GM19372 (cell line): ENCODE measurements around the gene GPX7.

Experiments
- ATAC-seq: cut with Tn5 transposase; IDR thresholded peaks from one replicate; pipeline ENCODE4 v1.9.1; 2021; ENCODE audit warnings: mild to moderate bottlenecking, low read depth, moderate library complexity; ENCODE audit not compliant: unreplicated experiment

GPX7 gene

DNA sequence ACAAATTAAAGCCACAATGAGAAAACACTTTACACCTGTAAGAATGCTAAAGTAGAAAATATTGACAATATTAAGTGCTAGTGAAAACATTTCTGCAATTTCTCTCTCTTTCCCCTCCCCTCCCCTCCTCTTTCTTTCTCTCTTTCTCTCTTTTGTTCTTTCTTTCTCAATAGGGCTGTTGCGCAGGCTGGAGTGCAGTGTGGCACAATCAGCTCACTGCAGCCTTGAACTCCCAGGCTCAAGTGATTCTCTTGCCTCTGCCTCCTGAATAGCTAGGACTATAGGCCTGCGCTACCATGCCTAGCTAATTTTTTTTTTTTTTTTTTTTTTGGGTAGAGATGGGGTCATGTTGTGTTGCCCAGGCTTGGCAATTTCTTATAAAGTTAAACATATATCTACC lies 24.9 kb downstream of the GPX7 start:
- no peak for ATAC-seq

DNA sequence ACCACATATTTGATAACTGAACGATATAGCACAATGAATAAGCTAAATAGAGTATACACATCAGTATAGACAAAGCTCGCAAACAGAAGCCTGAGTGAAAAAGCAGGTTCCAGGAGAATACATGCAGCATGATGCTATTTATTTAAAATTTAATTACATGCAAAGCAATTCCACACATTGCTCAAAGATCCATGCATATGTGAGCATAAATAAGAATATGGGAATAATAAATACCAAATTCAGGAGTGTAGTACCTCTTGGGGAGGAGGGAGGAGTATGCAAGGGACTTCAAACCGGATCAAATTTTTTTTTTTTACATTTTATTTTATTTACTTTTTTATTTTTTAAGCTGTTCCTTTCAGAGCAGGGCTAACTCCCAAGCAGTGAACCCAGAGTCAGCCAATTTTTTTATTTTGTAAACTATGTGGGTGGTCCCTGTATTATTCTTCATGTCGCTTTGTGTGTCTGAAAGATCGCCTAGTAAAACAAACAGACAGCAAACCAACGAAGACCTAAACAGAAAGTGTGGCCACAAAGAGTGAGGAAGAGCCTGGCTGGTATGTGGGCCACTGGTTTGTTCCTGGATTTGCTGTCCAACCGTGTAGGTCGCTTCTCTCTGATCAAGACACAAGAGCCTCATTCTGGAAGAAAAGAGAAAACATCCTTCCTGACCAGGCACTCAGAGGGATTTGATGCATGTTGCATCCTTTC lies 26.6 kb downstream of the GPX7 start:
- no peak for ATAC-seq

DNA sequence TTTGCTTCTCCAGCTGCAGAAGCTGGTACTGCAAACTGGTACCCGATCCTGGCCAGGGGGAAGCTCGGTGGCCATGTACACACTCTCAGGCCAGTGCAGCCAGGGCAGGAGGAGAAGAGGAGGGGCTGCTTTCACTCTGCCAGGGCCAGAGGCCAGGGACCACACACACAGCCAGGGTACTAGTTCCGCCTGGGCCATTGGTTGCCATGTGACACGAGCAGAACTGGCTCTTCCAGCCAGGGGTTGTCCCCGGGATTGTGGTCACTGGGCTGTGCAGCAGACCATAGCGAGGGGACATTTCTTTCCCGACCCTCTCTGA lies 27.1 kb downstream of the GPX7 start:
- no peak for ATAC-seq

DNA sequence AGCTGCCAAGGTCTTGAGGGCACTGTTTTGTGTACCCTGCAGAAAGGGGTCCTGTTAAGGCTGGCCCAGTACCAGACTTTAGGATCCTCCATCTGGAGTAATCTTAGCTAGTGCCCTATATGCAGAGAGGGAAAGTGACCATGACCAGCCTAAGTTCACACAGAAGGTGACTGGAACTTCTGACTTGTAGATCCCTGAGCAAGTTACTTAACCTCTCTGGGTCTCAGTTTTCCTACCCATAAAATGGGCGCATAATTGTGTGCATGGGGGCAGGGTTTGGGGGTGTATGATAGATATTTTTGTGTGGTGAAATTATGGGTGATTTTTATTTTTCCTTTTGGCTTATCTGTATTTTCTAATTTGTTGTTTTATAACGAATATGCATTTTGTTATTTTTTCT lies 27.5 kb downstream of the GPX7 start:
- no peak for ATAC-seq

DNA sequence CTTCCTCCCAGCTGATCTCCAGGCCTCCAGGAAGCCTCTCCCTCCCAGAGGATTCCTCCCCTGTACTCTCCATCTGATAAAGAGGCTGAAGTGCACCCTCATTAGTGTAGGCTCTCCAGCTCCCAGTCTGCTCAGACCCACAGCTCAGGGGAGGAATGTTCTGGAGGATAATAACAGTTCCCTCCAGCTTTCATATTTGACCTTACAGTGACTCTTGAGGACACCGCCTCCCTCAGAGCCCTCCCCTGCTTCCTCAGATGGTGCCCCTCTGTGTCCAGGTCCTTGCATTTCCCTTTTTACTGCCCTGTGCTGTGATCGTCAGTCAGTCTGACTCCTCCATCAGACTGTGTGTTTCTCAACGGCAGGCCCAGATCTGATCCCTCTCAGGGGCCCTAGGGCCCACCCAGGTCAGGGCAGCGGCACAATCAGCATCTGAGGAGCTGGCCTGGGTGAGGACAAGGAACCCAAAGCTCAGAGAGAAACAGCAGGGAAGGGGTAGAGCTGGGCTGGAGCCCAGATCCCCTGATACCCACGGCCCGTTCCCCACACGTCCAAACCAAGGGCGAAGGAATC lies 29.7 kb downstream of the GPX7 start:
- ATAC-seq: no peak

DNA sequence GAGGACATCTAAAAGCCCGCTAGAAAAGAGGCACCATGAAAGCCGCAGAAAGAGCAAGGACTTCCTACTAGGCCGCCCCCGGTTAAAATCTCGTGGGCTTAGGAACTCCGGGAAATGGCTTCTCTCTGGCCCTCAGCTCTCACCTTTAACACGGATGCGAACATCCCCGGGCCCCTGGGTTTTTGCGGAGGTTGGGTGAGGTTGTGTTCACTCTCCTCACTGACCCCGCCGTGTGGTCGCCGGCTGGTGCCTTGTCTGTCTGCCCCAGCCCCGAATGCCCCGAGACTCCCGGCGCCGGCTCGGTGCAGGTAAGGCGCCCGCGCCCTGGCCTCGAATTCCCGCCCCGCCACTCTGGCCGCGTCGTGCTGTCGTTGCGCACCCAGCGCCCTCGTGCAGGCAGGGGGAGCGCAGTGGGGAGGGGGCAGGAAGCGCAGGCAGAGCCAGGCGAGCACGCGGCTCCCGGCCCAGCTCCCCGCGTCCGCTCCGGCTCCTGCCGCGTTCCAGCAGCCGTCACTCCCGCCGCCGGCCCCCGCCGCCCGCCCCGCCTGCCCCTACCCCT lies 30.6 kb downstream of the GPX7 start, which contains the start of gene SHISAL2A:
TSS of gene SHISAL2A (plus strand) at position 437 of the 559 bp plus-strand sequence. CDS start 326 bp downstream, outside the sequence.
- ATAC-seq: no peak

DNA sequence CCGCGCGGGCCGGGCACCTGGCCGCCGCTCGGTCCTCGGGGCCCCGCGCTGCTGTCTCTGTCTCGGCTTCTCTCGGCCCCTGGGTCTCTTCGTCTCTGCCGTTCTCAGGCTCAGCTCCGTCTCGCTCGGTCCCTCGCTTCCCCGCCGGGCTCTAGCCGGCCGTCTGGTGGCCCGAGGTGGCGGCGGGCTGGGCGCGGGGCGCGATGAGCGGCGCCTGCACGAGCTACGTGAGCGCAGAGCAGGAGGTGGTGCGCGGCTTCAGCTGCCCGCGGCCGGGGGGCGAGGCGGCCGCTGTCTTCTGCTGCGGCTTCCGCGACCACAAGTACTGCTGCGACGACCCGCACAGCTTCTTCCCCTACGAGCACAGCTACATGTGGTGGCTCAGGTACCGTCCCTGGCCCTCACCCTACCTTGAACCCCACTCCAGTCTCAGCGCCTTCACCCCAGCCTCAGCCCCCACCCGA lies 31.2 kb downstream of the GPX7 start:
- ATAC-seq: no peak

DNA sequence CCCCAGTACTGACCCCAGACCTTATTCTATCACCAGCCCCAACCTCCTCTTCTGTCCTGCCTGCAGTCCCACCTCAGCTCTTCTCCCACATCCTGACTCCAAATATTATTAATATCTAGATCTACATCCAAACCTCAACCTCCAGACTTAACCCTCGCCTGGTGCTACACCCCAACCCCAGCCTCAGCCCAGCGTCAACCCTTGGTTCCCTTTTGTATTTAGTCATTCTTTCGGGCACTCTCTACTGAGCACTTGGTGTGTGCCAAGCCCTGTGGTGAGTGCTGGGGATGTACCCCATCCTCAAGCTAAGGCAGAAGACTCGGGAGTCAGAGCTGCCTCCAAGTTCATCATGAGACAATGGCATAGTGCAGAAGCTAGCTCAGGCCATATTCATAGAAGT lies 31.9 kb downstream of the GPX7 start:
- no peak for ATAC-seq

DNA sequence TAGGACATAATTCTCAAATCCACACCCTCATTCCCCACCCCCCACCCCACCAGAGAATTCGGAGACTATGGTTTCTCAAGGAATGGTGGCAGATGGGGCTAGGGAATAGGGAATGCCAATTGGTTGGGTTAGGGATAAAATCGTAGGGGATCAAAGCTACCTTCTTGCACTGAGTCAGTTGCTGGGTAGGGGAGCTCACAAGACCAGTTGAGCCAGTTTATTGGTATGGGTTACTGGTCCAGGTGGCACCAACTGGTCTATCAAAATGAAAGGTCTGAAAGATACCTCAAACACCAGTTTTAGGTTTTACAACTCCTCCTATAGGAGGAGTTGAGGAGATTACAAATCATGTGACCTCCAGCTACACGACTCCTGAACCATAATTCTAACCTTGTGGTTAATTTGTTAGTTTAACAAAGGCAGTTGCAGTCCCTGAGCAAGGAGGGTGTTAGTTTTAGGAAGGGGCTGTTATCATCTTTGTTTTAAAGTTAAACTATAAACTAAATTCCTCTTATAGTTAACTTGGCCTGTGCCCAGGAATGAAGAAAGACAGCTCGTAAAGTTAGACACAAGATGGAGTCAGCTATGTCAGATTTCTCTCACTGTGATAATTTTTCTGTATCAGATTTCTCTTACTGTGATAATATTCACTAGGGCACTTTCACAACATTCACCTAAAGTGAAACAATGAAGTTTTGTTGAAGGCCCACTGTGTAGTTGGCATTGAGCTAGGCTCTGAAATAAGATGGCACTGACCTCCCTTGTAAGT lies 33.3 kb downstream of the GPX7 start:
- ATAC-seq: no peak

DNA sequence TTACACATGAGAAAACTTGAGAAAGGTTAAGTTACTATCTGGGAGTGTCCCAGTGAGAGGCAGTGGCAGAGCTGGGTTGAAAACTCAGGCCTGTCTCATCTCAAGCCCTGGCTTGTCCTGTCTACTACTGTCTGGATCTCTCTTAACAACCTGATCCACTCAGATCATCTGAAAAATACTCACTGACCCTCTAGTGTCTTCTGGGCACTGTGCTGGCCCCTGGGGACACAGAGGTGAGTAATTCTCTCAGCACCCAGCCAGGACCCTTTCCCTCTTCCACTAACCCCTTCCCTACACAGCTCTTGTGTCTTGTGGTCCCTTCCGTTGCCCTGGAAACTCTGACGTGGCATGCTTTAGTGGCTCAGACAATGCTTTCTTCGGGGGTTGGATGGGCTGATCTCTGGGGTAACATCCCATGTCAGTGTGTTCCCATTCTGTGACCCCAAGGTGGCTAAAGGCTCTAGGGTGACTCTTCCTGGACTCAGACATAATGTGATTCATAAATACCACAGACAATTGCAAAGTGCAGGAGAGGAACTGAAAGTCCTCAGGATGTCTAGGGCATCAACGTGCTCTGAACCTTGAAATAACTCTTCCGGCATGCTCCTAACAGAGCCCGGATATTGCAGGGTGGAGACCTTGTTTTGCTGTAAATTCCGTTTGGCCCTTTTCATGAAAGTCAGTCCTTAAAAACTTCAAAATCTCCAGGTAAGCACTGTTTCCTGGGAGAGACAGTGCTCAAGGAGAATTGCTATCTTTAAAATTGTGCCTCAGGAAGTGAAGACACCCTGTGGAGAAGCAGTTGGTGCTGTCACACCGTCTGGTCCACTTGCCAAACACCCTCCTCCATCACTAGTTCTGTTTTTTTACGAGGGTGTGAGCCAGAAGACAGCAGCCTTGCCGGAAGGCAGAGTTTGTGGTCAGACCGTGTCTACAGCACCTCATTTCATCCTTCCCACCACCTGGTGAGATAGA lies 34.8 kb downstream of the GPX7 start:
- ATAC-seq: peak; percentile 64

DNA sequence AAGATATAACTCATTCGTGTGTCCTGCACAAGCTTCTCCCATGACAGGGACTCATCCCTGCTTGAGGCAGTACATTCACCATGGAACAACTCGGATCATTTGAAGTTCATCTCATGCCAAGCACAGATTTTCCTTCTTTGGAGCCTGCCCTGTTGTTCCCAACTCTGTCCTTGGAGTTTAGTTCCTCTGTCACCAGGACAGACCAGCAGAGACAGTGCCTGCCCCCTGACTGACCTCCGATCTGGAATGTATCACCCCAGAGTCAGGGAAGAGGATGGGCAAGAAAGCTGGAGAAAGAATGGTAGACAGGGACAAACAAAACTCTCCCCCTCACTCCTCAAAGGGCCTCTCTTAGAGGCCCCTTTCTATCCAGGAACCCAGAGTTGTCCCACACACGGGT lies 35.8 kb downstream of the GPX7 start:
- no peak for ATAC-seq

DNA sequence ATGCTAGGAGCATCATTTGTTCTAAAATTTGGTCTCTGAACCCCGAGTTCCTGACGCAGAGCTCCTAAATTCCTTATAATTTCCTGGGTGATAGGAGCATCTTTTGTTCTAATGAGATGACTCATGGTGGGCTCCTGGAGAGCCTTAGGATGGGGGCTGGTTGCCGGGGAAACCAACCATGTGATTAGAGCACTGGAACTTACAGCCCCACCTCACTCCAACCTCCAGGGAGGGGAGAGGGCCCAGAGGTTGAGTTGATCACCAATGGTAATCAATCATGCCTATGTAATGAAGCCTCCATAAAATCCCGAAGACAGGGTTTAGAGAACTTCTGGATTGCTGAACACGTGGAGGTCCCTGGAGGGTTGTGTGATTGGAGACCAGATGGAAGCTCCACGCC lies 38.5 kb downstream of the GPX7 start:
- ATAC-seq: no peak

DNA sequence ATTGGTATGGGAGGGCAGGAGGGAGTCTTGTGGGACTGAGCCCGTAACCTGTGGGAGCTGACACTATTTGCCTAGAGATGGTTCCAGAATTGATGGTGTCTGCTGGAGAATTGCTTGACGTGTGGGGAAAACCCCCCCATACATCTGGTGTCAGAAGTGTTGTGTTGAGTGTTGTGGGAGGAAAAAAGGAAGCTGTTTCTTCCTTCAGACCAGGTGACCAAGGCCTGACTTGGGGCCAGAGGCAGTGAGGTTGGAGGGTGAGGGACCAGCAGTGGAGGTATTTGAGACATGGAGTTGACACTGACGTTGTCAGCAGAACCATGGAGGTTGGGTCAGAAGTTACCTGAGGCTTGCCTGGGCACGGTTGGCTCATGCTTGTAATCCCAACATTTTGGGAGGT lies 39.1 kb downstream of the GPX7 start:
- no peak for ATAC-seq

DNA sequence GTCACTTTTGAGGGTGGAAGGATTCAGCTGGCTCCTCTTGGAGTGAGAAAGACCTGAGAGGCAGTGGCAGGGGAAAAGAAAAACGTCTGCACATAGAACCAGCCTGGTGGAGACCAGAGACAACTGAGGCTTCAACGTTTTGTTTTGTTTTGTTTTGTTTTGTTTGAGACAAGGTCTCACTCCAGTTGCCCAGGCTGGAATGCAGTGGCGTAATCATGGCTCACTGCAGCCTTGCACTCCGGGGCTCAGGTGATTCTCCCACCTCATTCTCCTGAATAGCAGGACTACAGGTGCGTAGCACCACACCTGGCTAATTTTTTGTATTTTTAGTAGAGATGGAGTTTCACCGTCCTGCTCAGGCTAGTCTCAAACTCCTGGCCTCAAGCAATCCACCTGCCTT lies 43.1 kb downstream of the GPX7 start:
- no peak for ATAC-seq

DNA sequence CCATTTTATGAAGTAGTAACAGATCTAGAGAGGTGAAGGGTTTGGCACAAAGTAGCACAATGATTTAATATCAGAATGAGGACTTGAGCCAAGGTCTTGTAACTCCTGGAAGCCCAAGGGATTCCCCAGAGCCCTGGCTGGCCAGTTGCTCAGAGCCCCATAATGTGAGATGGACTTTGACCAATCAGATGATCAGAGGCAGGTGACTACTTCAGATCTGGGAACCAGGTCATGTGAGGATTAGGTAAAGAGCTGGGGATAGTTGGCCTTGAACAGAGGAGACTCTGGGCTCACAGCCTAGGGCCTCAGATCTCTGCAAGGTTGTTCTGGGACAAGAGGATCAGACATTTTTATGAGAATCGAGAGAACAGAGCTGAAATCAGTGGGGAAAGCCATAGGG lies 49.7 kb downstream of the GPX7 start:
- no peak for ATAC-seq

DNA sequence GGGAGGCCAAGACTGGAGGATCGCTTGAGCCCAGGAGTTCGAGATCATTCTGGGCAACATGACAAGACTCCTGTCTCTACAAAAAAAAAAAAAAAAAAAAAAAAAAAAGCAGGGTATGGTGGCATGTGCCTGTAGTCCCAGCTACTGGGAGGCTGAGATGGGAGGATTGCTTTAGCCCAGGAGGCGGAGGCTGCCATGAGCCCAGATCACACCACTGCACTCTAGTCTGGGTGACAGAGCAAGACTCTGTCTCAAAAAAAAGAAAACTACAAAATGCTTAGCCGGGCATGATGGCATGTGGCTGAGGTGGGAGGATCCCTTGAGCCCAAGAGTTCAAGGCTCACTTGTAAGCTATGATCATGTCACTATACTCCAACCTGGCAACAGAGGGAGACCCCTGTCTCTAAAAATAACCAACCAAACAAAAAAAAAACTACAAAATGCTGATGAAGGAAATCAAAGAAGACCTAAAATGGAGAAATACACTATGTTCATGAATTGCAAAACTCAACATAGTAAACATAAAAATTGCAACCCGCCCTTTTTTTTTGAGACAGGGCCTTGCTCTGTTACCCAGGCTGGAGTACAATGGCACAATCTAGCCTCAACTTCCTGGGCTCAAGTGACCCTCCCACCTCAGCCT lies 51.2 kb downstream of the GPX7 start:
- no peak for ATAC-seq

DNA sequence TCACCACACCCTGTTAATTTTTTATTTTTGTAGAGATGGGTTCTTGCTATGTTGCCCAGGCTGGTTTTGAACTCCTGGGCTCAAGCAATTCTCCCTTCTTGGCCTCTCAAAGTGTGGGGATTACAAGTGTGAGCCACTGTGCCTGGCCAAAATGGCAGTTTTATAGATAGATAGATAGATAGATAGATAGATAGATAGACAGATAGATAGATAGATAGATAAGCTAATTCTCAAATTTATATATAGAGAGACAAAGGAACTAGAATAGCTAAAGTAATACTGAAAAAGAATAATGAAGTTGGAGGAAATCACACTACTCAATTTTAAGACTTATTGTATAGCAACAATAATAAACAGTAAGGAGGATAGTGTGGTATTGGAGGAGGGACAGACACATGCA lies 51.9 kb downstream of the GPX7 start:
- ATAC-seq: no peak

DNA sequence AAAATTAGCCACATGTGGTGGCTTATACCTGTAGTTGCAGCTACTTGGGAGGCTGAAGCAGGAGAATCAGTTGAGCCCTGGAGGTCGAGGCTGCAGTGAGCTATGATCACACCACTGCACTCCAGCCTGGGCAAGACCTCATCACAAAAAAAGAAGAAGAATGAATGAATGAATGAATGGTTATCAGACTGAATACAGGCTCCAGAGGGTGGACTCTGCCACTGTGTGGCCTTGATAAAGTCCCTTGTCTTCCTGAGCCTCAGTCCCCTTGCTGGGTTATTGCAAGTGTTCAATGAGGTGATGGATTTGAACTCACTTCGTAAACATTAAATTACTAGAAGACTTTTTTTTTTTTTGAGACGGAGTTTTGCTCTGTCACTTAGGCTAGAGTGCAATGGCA lies 55.5 kb downstream of the GPX7 start:
- ATAC-seq: no peak
